ENCODE data around the gene ZNF14.
"Not testable (repeated sequence)": the region's sequence is repeated elsewhere in the genome, so short reads cannot be mapped to it uniquely, and the experiment has no call there.

ZNF14 gene

GRCh38 chr19:19745496-19746285 is 12.8 kb upstream of the ZNF14 start:
- H3K27me3 ChIP-seq (ENCODE audit: control insufficient read depth in 1 of 2, insufficient read depth in 1 of 2, low read length in 2 of 2) = no peaks in the 10 kb centered on the region
- H4K8ac ChIP-seq (ENCODE audit: low read length) = no peak overlapping the region
- no peak overlapping the region for H3K18ac ChIP-seq (ENCODE audit: low read depth in 1 of 2, low read length in 2 of 2)
- no peak overlapping the region for H3K4ac ChIP-seq (ENCODE audit: low read depth in 1 of 2, low read length in 2 of 2)
- H3K79me1 ChIP-seq (replicated peaks; ENCODE audit: low read length, poor library complexity, severe bottlenecking) = no peaks in the 10 kb centered on the region
- no peak overlapping the region for H3K27ac ChIP-seq (ENCODE audit: low read length, poor library complexity, severe bottlenecking)
- no peak overlapping the region for H3K14ac ChIP-seq (ENCODE audit: low read length in 2 of 2)
- H3K36me3 ChIP-seq (ENCODE audit: control insufficient read depth in 1 of 2, insufficient read depth in 2 of 2, low read depth in 1 of 2, low read length in 2 of 2) = no peaks in the 10 kb centered on the region
- H2BK5ac ChIP-seq (ENCODE audit: low read depth, low read length, poor library complexity, severe bottlenecking) = no peak overlapping the region
- no peak overlapping the region for H3K4me2 ChIP-seq (ENCODE audit: low read length, poor library complexity, severe bottlenecking)
- no peak overlapping the region for H2AFZ ChIP-seq (ENCODE audit: low read depth, low read length)
- H2BK120ac ChIP-seq (ENCODE audit: low read depth, low read length) = no peak overlapping the region
- no peak overlapping the region for H2BK15ac ChIP-seq (ENCODE audit: low read depth, poor library complexity, severe bottlenecking)
- no peak for DNase-seq
- 85% methylated on average over 17 of the region's 17 CpGs for WGBS
- H3K9me3 ChIP-seq (ENCODE audit: control insufficient read depth, low read length) = peaks cover 8% of the 10 kb centered on the region
- no peak overlapping the region for H3K9ac ChIP-seq (ENCODE audit: low read length)
- H2AK5ac ChIP-seq (ENCODE audit: low read length, severe bottlenecking) = no peak overlapping the region
- no peak overlapping the region for H2BK12ac ChIP-seq (ENCODE audit: low read length in 2 of 2)
- H3K4me1 ChIP-seq (ENCODE audit: control insufficient read depth, insufficient read depth, low read depth, low read length) = no peaks in the 10 kb centered on the region
- no peak overlapping the region for H3K4me3 ChIP-seq (ENCODE audit: insufficient read depth in 1 of 2, low read depth in 1 of 2, low read length in 2 of 2)
- no peak overlapping the region for H4K91ac ChIP-seq (ENCODE audit: low read length)
- no peak overlapping the region for H3K23ac ChIP-seq (ENCODE audit: low read length in 2 of 2)

GRCh38 chr19:19744641-19745040 is 11.7 kb upstream of the ZNF14 start:
- Histone ChIP-seq H3K36me3 (ENCODE audit: control insufficient read depth in 1 of 2, insufficient read depth in 2 of 2, low read depth in 1 of 2, low read length in 2 of 2) (no peaks in the 10 kb centered on the region), H3K14ac (ENCODE audit: low read length in 2 of 2) (no peak overlapping the region), H3K23ac (ENCODE audit: low read length in 2 of 2) (no peak overlapping the region), H3K18ac (ENCODE audit: low read depth in 1 of 2, low read length in 2 of 2) (no peak overlapping the region), H3K79me1 (replicated peaks; ENCODE audit: low read length, poor library complexity, severe bottlenecking) (no peaks in the 10 kb centered on the region), H3K9me3 (ENCODE audit: control insufficient read depth, low read length) (peaks cover 8% of the 10 kb centered on the region), H3K9ac (ENCODE audit: low read length) (no peak overlapping the region), H4K91ac (ENCODE audit: low read length) (no peak overlapping the region), H4K8ac (ENCODE audit: low read length) (no peak overlapping the region), H2AK5ac (ENCODE audit: low read length, severe bottlenecking) (no peak overlapping the region), H3K4me3 (ENCODE audit: insufficient read depth in 1 of 2, low read depth in 1 of 2, low read length in 2 of 2) (no peak overlapping the region), H2BK12ac (ENCODE audit: low read length in 2 of 2) (no peak overlapping the region), H3K4me1 (ENCODE audit: control insufficient read depth, insufficient read depth, low read depth, low read length) (no peaks in the 10 kb centered on the region), H2AFZ (ENCODE audit: low read depth, low read length) (no peak overlapping the region), H2BK120ac (ENCODE audit: low read depth, low read length) (no peak overlapping the region), H2BK5ac (ENCODE audit: low read depth, low read length, poor library complexity, severe bottlenecking) (no peak overlapping the region), H3K27ac (ENCODE audit: low read length, poor library complexity, severe bottlenecking) (no peak overlapping the region), H2BK15ac (ENCODE audit: low read depth, poor library complexity, severe bottlenecking) (no peak overlapping the region), H3K4me2 (ENCODE audit: low read length, poor library complexity, severe bottlenecking) (no peak overlapping the region), H3K27me3 (ENCODE audit: control insufficient read depth in 1 of 2, insufficient read depth in 1 of 2, low read length in 2 of 2) (no peaks in the 10 kb centered on the region), H3K4ac (ENCODE audit: low read depth in 1 of 2, low read length in 2 of 2) (no peak overlapping the region)
- no peak for DNase-seq
- 90% methylated on average over 17 of the region's 17 CpGs for whole genome bisulfite sequencing

- not testable (repeated sequence) for H2AK5ac ChIP-seq (ENCODE audit: low read length, severe bottlenecking); H3K23ac ChIP-seq (ENCODE audit: low read length in 2 of 2); H2BK120ac ChIP-seq (ENCODE audit: low read depth, low read length); H3K4ac ChIP-seq (ENCODE audit: low read depth in 1 of 2, low read length in 2 of 2); H3K14ac ChIP-seq (ENCODE audit: low read length in 2 of 2); H2AFZ ChIP-seq (ENCODE audit: low read depth, low read length); DNase-seq; H3K36me3 ChIP-seq (ENCODE audit: control insufficient read depth in 1 of 2, insufficient read depth in 2 of 2, low read depth in 1 of 2, low read length in 2 of 2); H3K9me3 ChIP-seq (ENCODE audit: control insufficient read depth, low read length); H2BK15ac ChIP-seq (ENCODE audit: low read depth, poor library complexity, severe bottlenecking); H3K4me2 ChIP-seq (ENCODE audit: low read length, poor library complexity, severe bottlenecking); H3K4me3 ChIP-seq (ENCODE audit: insufficient read depth in 1 of 2, low read depth in 1 of 2, low read length in 2 of 2); H4K8ac ChIP-seq (ENCODE audit: low read length); H3K9ac ChIP-seq (ENCODE audit: low read length); H3K27me3 ChIP-seq (ENCODE audit: control insufficient read depth in 1 of 2, insufficient read depth in 1 of 2, low read length in 2 of 2); H3K27ac ChIP-seq (ENCODE audit: low read length, poor library complexity, severe bottlenecking); H3K79me1 ChIP-seq (replicated peaks; ENCODE audit: low read length, poor library complexity, severe bottlenecking); H3K18ac ChIP-seq (ENCODE audit: low read depth in 1 of 2, low read length in 2 of 2); H2BK5ac ChIP-seq (ENCODE audit: low read depth, low read length, poor library complexity, severe bottlenecking); H3K4me1 ChIP-seq (ENCODE audit: control insufficient read depth, insufficient read depth, low read depth, low read length); H4K91ac ChIP-seq (ENCODE audit: low read length); H2BK12ac ChIP-seq (ENCODE audit: low read length in 2 of 2)
- WGBS = 93% methylated on average over 5 of the region's 6 CpGs
Observed at GRCh38 chr19:19743921-19744320, 11.0 kb upstream of the ZNF14 start.

GRCh38 chr19:19743176-19743575 is 10.3 kb upstream of the ZNF14 start:
- H4K91ac ChIP-seq (ENCODE audit: low read length) = no peak overlapping the region
- no peaks in the 10 kb centered on the region for H3K27me3 ChIP-seq (ENCODE audit: control insufficient read depth in 1 of 2, insufficient read depth in 1 of 2, low read length in 2 of 2)
- no peak overlapping the region for H3K4ac ChIP-seq (ENCODE audit: low read depth in 1 of 2, low read length in 2 of 2)
- no peak overlapping the region for H2BK5ac ChIP-seq (ENCODE audit: low read depth, low read length, poor library complexity, severe bottlenecking)
- H3K79me1 ChIP-seq (replicated peaks; ENCODE audit: low read length, poor library complexity, severe bottlenecking) = no peaks in the 10 kb centered on the region
- H2AFZ ChIP-seq (ENCODE audit: low read depth, low read length) = no peak overlapping the region
- H4K8ac ChIP-seq (ENCODE audit: low read length) = no peak overlapping the region
- H3K9me3 ChIP-seq (ENCODE audit: control insufficient read depth, low read length) = peaks cover 8% of the 10 kb centered on the region
- H3K23ac ChIP-seq (ENCODE audit: low read length in 2 of 2) = no peak overlapping the region
- WGBS = 77% methylated on average over 6 of the region's 6 CpGs
- H2BK12ac ChIP-seq (ENCODE audit: low read length in 2 of 2) = no peak overlapping the region
- H3K4me1 ChIP-seq (ENCODE audit: control insufficient read depth, insufficient read depth, low read depth, low read length) = no peaks in the 10 kb centered on the region
- no peak overlapping the region for H3K18ac ChIP-seq (ENCODE audit: low read depth in 1 of 2, low read length in 2 of 2)
- no peak overlapping the region for H2BK120ac ChIP-seq (ENCODE audit: low read depth, low read length)
- H3K4me3 ChIP-seq (ENCODE audit: insufficient read depth in 1 of 2, low read depth in 1 of 2, low read length in 2 of 2) = no peak overlapping the region
- no peak for DNase-seq
- H3K9ac ChIP-seq (ENCODE audit: low read length) = no peak overlapping the region
- no peak overlapping the region for H3K14ac ChIP-seq (ENCODE audit: low read length in 2 of 2)
- no peak overlapping the region for H3K27ac ChIP-seq (ENCODE audit: low read length, poor library complexity, severe bottlenecking)
- H3K4me2 ChIP-seq (ENCODE audit: low read length, poor library complexity, severe bottlenecking) = no peak overlapping the region
- no peaks in the 10 kb centered on the region for H3K36me3 ChIP-seq (ENCODE audit: control insufficient read depth in 1 of 2, insufficient read depth in 2 of 2, low read depth in 1 of 2, low read length in 2 of 2)
- no peak overlapping the region for H2BK15ac ChIP-seq (ENCODE audit: low read depth, poor library complexity, severe bottlenecking)
- H2AK5ac ChIP-seq (ENCODE audit: low read length, severe bottlenecking) = no peak overlapping the region
